Right atrium auricular region (tissue), 2 donors: Measurements from ENCODE around the gene CHKA. TPM values are rescaled to one million over a fixed set of nuclear protein-coding genes. Genes with fewer than 3 reads are reported as not detected.

ENCODE experiments used
- DNase-seq: peaks from one replicate; pipeline ENCODE4 v3.0.0-alpha.2; 2019; ENCODE audit warnings: low spot score
- H3K27ac ChIP-seq, 2 donors: fragments of 200-600 bp; sonication (generic); 1 replicate in 1 of 2; 2 replicates in 1 of 2; pipeline ENCODE4 v1.5.1; 2016 to 2019
- H3K27me3 ChIP-seq, 2 donors: fragments of 200-600 bp; sonication (generic); one replicate each; pipeline versions ENCODE4 v1.5.1 to v1.6.0; 2017 to 2019
- H3K36me3 ChIP-seq: fragments of 200-600 bp; sonication (generic); one replicate; pipeline ENCODE4 v1.5.1; 2016
- H3K4me1 ChIP-seq, 2 donors: fragments of 200-600 bp; sonication (generic); one replicate each; pipeline versions ENCODE4 v1.5.1 to v1.6.0; 2017 to 2019
- H3K4me3 ChIP-seq, 2 donors: fragments of 200-600 bp; sonication (generic); 1 replicate in 1 of 2; 2 replicates in 1 of 2; pipeline ENCODE4 v1.5.1; 2017 to 2019; ENCODE audit warnings: mild to moderate bottlenecking in 1 of 2, moderate library complexity in 1 of 2
- H3K9me3 ChIP-seq, 2 donors: fragments of 200-600 bp; sonication (generic); one replicate each; pipeline ENCODE4 v1.5.1; 2019
- total RNA-seq, 2 donors: library from RNA; depleted of rRNA; stranded (reverse); fragments of >200 nt; gene quantifications; one replicate each; pipeline ENCODE4 v1.1.0, GENCODE V29; 2016
- TF ChIP-seq, protein P1 (sequence below), 2 donors: fragments of 200-600 bp; sonication (generic); IDR thresholded peaks; one replicate each; pipeline ENCODE4 v1.5.1; 2019; ENCODE audit warnings: antibody characterized with exemption in 2 of 2

Gene CHKA
- total RNA-seq, 2 donors from 2014 or later, result 6.1 to 10.3 TPM

DNA sequence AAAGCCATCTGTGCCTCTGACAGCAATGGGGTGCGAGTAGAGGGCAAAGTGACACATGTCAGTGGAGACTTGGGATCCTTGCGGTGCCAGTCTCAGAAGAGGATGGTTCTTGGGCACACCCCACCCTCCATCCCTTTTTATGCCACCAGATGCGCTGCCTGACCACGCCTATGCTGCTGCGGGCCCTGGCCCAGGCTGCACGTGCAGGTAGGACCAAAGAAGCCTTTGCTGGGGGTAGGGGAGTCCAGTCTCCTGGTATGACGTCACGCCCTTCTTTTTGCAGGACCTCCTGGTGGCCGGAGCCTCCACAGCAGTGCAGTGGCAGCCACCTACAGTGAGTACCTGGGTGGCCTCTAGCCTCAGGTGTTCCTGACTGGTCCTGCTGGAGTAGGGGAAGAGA is 89.2 kb downstream of the CHKA start:
- DNase-seq, result no peak
- Histone ChIP-seq H3K36me3 (peaks cover 4% of the 10 kb centered on the region), H3K9me3 (no peaks in the 10 kb centered on the region), H3K4me1 (peaks cover 0 to 57% of the 10 kb centered on the region in 2 donors), H3K27ac (peak overlapping the region; percentile 89 to 90), H3K27me3 (no peaks in the 10 kb centered on the region), H3K4me3 (peak overlapping the region in 1 of 2 donors; percentile 74)
- TF ChIP-seq, protein P1, sequence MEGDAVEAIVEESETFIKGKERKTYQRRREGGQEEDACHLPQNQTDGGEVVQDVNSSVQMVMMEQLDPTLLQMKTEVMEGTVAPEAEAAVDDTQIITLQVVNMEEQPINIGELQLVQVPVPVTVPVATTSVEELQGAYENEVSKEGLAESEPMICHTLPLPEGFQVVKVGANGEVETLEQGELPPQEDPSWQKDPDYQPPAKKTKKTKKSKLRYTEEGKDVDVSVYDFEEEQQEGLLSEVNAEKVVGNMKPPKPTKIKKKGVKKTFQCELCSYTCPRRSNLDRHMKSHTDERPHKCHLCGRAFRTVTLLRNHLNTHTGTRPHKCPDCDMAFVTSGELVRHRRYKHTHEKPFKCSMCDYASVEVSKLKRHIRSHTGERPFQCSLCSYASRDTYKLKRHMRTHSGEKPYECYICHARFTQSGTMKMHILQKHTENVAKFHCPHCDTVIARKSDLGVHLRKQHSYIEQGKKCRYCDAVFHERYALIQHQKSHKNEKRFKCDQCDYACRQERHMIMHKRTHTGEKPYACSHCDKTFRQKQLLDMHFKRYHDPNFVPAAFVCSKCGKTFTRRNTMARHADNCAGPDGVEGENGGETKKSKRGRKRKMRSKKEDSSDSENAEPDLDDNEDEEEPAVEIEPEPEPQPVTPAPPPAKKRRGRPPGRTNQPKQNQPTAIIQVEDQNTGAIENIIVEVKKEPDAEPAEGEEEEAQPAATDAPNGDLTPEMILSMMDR (IDR thresholded peaks at IDR 0.05), result no peak

DNA sequence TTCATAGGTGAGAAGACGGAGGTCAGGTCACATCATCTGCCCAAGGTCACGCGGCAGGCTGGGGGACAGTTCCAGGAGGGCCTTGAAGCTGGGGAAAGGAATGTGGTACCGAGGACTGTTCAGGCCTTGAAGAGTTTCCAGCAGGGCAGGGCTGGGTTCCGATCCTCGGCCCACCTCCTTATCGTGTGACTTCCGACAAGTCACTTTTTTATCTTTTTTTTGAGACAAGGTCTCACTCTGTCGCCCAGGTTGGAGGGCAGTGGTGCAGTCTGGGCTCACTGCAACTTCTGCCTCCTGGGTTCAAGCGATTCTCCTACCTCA is 90.1 kb downstream of the CHKA start:
- Histone ChIP-seq H3K4me1 (peaks cover 0 to 48% of the 10 kb centered on the region in 2 donors), H3K27ac (peak overlapping the region; percentile 89 to 90), H3K36me3 (peaks cover 4% of the 10 kb centered on the region), H3K4me3 (peak overlapping the region; percentile 67 to 74), H3K27me3 (no peaks in the 10 kb centered on the region), H3K9me3 (no peaks in the 10 kb centered on the region)
- TF ChIP-seq, protein P1 (IDR thresholded peaks at IDR 0.05), result no peak
- DNase-seq, result no peak

DNA sequence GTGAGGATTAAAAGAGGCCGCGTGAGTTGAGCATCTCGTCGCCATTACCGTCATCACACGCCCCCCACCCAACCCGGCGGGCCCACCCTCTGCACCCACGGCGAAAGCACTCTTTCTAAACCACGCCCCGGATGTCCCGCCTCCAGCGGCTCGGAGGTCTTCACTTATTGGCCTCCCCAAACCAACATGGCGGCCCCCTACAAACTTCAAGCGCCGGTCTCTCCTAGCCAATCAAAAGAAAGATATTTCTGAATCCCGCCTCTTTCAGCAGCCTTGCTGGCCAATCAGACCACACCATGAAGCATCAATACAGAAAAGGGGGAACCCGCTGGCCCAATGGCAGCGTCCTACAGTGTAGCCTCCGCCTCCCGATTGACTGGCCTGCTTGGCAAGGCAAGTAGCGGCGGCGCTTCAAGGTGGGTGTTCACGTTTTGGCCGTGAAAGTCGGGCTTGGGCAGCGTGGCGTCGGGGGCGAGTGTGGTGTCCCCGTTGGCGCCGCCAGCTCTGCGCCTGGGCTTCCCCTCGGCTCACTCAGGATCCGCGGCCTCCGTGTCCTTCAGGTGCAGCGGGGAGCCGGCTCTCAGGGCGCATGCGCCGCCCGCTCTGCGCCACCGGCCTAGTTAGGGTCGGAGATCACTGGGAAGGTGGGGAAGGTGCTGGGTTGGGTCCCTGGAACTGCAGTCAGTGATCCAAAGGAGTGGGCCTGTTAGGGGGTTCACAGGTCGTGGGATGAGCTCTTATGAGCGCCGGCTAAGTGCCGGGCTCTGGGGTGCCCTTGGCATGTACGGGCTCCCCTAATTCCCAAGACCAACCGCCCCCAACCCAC is 90.7 kb downstream of the CHKA start, which contains the start of gene NDUFS8:
Gene NDUFS8 (plus strand): TSS at position 364 of the 826 bp plus-strand sequence. CDS start 1,471 bp downstream, outside the sequence.
- no peaks in the 10 kb centered on the region for H3K9me3 ChIP-seq
- H3K36me3 ChIP-seq, result peaks cover 3% of the 10 kb centered on the region
- DNase-seq, result peak; percentile 99
- peak within 1 kb of the TSS; percentile 67 to 74 for H3K4me3 ChIP-seq
- TF ChIP-seq, protein P1 (IDR thresholded peaks at IDR 0.05), result no peak
- H3K4me1 ChIP-seq, result peaks cover 0 to 43% of the 10 kb centered on the region in 2 donors
- H3K27me3 ChIP-seq, result no peaks in the 10 kb centered on the region
- H3K27ac ChIP-seq, result peak within 1 kb of the TSS; percentile 89 to 90

DNA sequence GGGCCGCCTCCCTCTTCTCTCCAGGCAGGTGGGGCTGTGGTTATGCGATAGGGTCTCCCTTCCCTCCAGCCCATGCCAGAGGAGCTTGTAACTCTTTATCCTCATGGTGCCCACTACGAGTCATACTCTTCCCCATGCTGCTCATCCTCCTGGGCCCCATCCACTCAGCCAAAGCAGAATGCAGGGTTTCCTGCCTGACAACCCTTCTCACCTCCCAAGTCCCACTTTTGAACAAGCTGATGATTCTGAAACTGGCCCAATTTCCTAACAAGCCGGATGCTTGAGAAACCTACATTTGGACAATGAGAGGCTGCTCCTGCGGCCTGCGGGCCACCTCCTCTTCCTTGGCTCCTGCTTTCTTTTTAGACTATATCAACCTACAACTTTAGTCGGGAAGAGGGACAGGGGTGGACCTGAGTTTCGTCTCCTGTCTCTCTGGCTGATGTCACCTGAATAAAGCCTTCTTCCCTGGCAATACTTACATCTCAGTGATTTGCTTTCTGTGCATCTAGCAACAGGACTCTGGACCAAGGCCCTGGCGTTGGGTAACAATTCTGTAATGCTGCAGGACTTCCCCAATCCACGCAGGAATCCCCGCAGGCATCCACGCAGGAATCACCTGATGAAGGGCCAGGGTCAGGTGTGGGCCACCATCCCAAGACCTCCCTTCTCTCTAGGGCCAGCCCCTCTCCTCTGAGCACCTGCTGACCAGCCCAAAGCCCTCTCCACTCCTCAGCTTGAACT is 92.2 kb downstream of the CHKA start:
- H3K27ac ChIP-seq, result no peak overlapping the region
- H3K27me3 ChIP-seq, result no peaks in the 10 kb centered on the region
- no peaks in the 10 kb centered on the region for H3K36me3 ChIP-seq
- TF ChIP-seq, protein P1 (IDR thresholded peaks at IDR 0.05), result no peak
- H3K4me1 ChIP-seq, result peaks cover 0 to 37% of the 10 kb centered on the region in 2 donors
- H3K9me3 ChIP-seq, result peaks cover 0 to 7% of the 10 kb centered on the region in 2 donors
- H3K4me3 ChIP-seq, result no peak overlapping the region
- DNase-seq, result no peak

DNA sequence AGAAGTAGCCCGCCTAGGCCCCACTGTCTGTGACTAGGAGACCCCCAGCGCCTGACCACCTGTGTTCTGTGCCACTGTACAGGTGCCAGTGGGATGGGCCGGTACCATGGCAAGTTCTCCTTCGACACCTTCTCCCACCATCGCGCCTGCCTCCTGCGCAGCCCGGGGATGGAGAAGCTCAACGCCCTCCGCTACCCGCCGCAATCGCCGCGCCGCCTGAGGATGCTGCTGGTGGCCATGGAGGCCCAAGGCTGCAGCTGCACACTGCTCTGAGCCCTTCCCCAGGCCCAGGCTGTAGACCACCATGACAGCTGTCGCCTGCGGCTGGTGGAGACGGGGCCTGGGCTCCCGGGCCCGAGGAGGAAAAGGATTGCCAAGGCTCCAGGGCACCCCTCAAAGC is 93.5 kb downstream of the CHKA start:
- no peak for DNase-seq
- Histone ChIP-seq H3K4me1 (peaks cover 0 to 26% of the 10 kb centered on the region in 2 donors), H3K27ac (no peak overlapping the region), H3K27me3 (no peaks in the 10 kb centered on the region), H3K4me3 (no peak overlapping the region), H3K9me3 (peaks cover 0 to 7% of the 10 kb centered on the region in 2 donors), H3K36me3 (no peaks in the 10 kb centered on the region)
- TF ChIP-seq, protein P1 (IDR thresholded peaks at IDR 0.05), result no peak
